Measurements from ENCODE around the gene PCMT1. TPM values are rescaled to one million over a fixed set of nuclear protein-coding genes. Genes with fewer than 3 reads are reported as not detected.

Gene PCMT1
- total and polyA plus RNA-seq, 9 of the 15 experiments (the other 6 are each of a cell fraction or from before 2014, with no cell fraction given): 217 to 541 (median 327) TPM

- TF ChIP-seq ZNF644 (tag; IDR thresholded peaks at IDR 0.05; ENCODE audit: low read depth) (no peak), FOXP1 (CRISPR knock-in tag; IDR thresholded peaks at IDR 0.05) (peak; percentile 87; the same call in 1 of the 2 replicates), PPARD (CRISPR knock-in tag; IDR thresholded peaks at IDR 0.05) (no peak), ZBTB7A (IDR thresholded peaks at IDR 0.05; ENCODE audit: borderline replicate concordance, control insufficient read depth, low read depth, low read length) (peak; percentile 65; the same call in 1 of the 2 replicates), HMG20A (CRISPR knock-in tag; conservative IDR thresholded peaks at IDR 0.05) (no peak), KAT2B (IDR thresholded peaks at IDR 0.05; ENCODE audit: low read depth, low read length) (no peak), ETS1 (conservative IDR thresholded peaks at IDR 0.05; ENCODE audit: control insufficient read depth, low read depth, low read length) (peak; percentile 30), RERE (CRISPR knock-in tag; IDR thresholded peaks at IDR 0.05; ENCODE audit: borderline replicate concordance) (0 out of 2 replicates have a peak, but pooled peaks have one; percentile 61), SMARCA4 (IDR thresholded peaks at IDR 0.05) (no peak), CREB3L1 (IDR thresholded peaks at IDR 0.05; ENCODE audit: borderline replicate concordance, low read depth) (peak; percentile 52; the same call in 1 of the 2 replicates), PTRF (tag; IDR thresholded peaks at IDR 0.05) (no peak), BRD9 (IDR thresholded peaks at IDR 0.05; ENCODE audit: low read depth, partially characterized antibody) (no peak), SFPQ (IDR thresholded peaks at IDR 0.05; ENCODE audit: low read depth, low read length) (no peak), IRF2 (CRISPR knock-in tag; IDR thresholded peaks at IDR 0.05) (no peak), SP1 (CRISPR knock-in tag; IDR thresholded peaks at IDR 0.05) (peak; percentile 74), MED1 (CRISPR knock-in tag; IDR thresholded peaks at IDR 0.05; ENCODE audit: borderline replicate concordance) (no peak), RBM39 (optimal IDR thresholded peaks at IDR 0.05; ENCODE audit: low read depth, low read length) (no peak)
These were observed at the start of gene PCMT1 (continued) for GRCh38 chr6:149749594-149750135.
